A673 (cell line): ENCODE results near the gene MRPS23. TPM values are rescaled to one million over a fixed set of nuclear protein-coding genes. Genes with fewer than 3 reads are reported as not detected.

Experiments used
- BruUV-seq: library from RNA; stranded (reverse); fragments of 400-500 nt; replicated peaks from 2 replicates; lab custom pipeline; 2021; lab: Mats Ljungman, UMichigan
- CTCF ChIA-PET: fragments of 300-600 bp; sonication (Branson Sonifier 250); formaldehyde crosslinking; loops from one replicate; lab custom pipeline; 2022; ENCODE audit warnings: antibody characterized with exemption; lab: Charles Lee
- POLR2A ChIA-PET: fragments of 300-600 bp; sonication (Branson Sonifier 250); formaldehyde crosslinking; loops from one replicate; lab custom pipeline; 2022; ENCODE audit warnings: antibody characterized with exemption; ENCODE audit not compliant: low non-redundant PET; lab: Charles Lee
- DNase-seq: peaks from one replicate; pipeline ENCODE4 v3.0.0-alpha.2; 2015; ENCODE audit warnings: low spot score
- H3K27ac ChIP-seq: fragments of 200-600 bp; sonication (generic); 2 replicates; pipeline ENCODE4 v1.5.1; 2016; ENCODE audit warnings: mixed run types, low read depth, mild to moderate bottlenecking, mixed read lengths, antibody characterized with exemption, low read length; ENCODE audit not compliant: poor library complexity, severe bottlenecking
- H3K27me3 ChIP-seq: fragments of 200-600 bp; sonication (generic); replicated peaks from 2 replicates; pipeline ENCODE4 v1.6.1; 2017; ENCODE audit warnings: mixed run types, low read depth, mild to moderate bottlenecking, mixed read lengths, antibody characterized with exemption, low read length; ENCODE audit not compliant: insufficient read depth, poor library complexity
- H3K36me3 ChIP-seq: fragments of 200-600 bp; sonication (generic); 2 replicates; pipeline ENCODE4 v1.6.1; 2016; ENCODE audit warnings: mixed run types, mild to moderate bottlenecking, mixed read lengths, antibody characterized with exemption, low read length; ENCODE audit not compliant: insufficient read depth, poor library complexity, severe bottlenecking
- H3K4me1 ChIP-seq: fragments of 200-600 bp; sonication (generic); 2 replicates; pipeline ENCODE4 v1.6.1; 2017; ENCODE audit warnings: mixed run types, mild to moderate bottlenecking, mixed read lengths, antibody characterized with exemption, low read length; ENCODE audit not compliant: insufficient read depth, poor library complexity, severe bottlenecking
- H3K4me3 ChIP-seq: fragments of 200-600 bp; sonication (generic); 2 replicates; pipeline ENCODE4 v1.5.1; 2016; ENCODE audit warnings: low read depth, mixed run types, mild to moderate bottlenecking, mixed read lengths, low read length; ENCODE audit not compliant: poor library complexity, severe bottlenecking
- H3K9me3 ChIP-seq: fragments of 200-600 bp; sonication (generic); 2 replicates; pipeline ENCODE4 v1.6.1; 2016; ENCODE audit warnings: mixed run types, low read depth, mild to moderate bottlenecking, mixed read lengths, antibody characterized with exemption, low read length; ENCODE audit not compliant: poor library complexity, severe bottlenecking
- CTCF ChIP-seq: fragments of 300-800, 200-600 bp; sonication (generic); conservative IDR thresholded peaks from 2 replicates; pipeline ENCODE4 v1.5.1; 2017; ENCODE audit warnings: low read depth, mild to moderate bottlenecking, antibody characterized with exemption, low read length, moderate library complexity, mixed read lengths
- EZH2 ChIP-seq: fragments of 200-600 bp; sonication (generic); IDR thresholded peaks from 2 replicates; pipeline ENCODE4 v1.6.1; 2017; ENCODE audit warnings: borderline replicate concordance, low read depth, mild to moderate bottlenecking, mixed read lengths, antibody characterized with exemption, low read length; ENCODE audit not compliant: poor library complexity, severe bottlenecking
- intact Hi-C: fragments of 100-400 bp; cut with micrococcal nuclease; formaldehyde crosslinking; loops from one replicate; pipeline ENCODE4 v1.10.0; 2022; ENCODE audit not compliant: unreplicated experiment
- total RNA-seq: library from RNA; stranded (reverse); gene quantifications from 2 replicates; pipeline ENCODE4 v1.2.3, GENCODE V29; 2021

MRPS23 gene
- total RNA-seq, 1 experiment from 2014 or later, result 94.2 TPM

GRCh38 chr17:57794841-57795240 is 55.0 kb downstream of the MRPS23 start:
- no peak overlapping the region for H3K4me3 ChIP-seq
- CTCF ChIA-PET, result no interaction called here
- no TSS peak for BruUV-seq
- H3K9me3 ChIP-seq, result no peaks in the 10 kb centered on the region
- intact Hi-C loops, result no loop called here
- no peaks in the 10 kb centered on the region for H3K4me1 ChIP-seq
- H3K36me3 ChIP-seq, result no peaks in the 10 kb centered on the region
- POLR2A ChIA-PET, result no interaction called here
- no peaks in the 10 kb centered on the region for H3K27me3 ChIP-seq
- TF ChIP-seq EZH2, result no peak
- no peak for TF ChIP-seq CTCF
- H3K27ac ChIP-seq, result no peak overlapping the region
- no peak for DNase-seq

GRCh38 chr17:57788725-57789124 is 61.1 kb downstream of the MRPS23 start:
- Histone ChIP-seq H3K36me3 (no peaks in the 10 kb centered on the region), H3K4me1 (peaks cover 22% of the 10 kb centered on the region), H3K4me3 (no peak overlapping the region), H3K27me3 (no peaks in the 10 kb centered on the region), H3K9me3 (no peaks in the 10 kb centered on the region), H3K27ac (no peak overlapping the region)
- ChIA-PET POLR2A (no interaction called here), CTCF (no interaction called here)
- TF ChIP-seq CTCF (no peak), EZH2 (no peak)
- no peak for DNase-seq
- intact Hi-C loops, result no loop called here
- BruUV-seq, result no TSS peak

GRCh38 chr17:57785022-57785421 is 64.8 kb downstream of the MRPS23 start:
- H3K27me3 ChIP-seq, result no peaks in the 10 kb centered on the region
- CTCF ChIA-PET, result interaction anchor here (3.3 kb wide), 1 partner anchor 48 kb away, joined by 29 read pairs; no protein-coding TSS in a partner anchor
- H3K4me3 ChIP-seq, result no peak overlapping the region
- H3K9me3 ChIP-seq, result no peaks in the 10 kb centered on the region
- DNase-seq, result peak; percentile 30
- H3K27ac ChIP-seq, result no peak overlapping the region
- peaks cover 56% of the 10 kb centered on the region for H3K4me1 ChIP-seq
- intact Hi-C loops, result no loop called here
- BruUV-seq, result no TSS peak
- H3K36me3 ChIP-seq, result no peaks in the 10 kb centered on the region
- no peak for TF ChIP-seq EZH2
- no peak for TF ChIP-seq CTCF
- POLR2A ChIA-PET, result interaction anchor here (0.6 kb wide), 1 partner anchor 237 kb away, joined by 5 read pairs; no protein-coding TSS in a partner anchor

Other genes with a start within 250 kb of the MRPS23 start
- gene CCDC182, start 104.7 kb downstream of the MRPS23 start, total RNA-seq, result not detected in 2 replicates
- 53.5 and 55.6 TPM in 2 replicates for gene CUEDC1, start 105.4 kb upstream of the MRPS23 start, total RNA-seq
- gene VEZF1, start 138.2 kb upstream of the MRPS23 start, total RNA-seq, result 75.7 and 77.7 TPM in 2 replicates
- gene SRSF1, start 157.2 kb upstream of the MRPS23 start, total RNA-seq, result 491 and 512 TPM in 2 replicates
- 29.1 and 29.8 TPM in 2 replicates for gene DYNLL2, start 233.4 kb upstream of the MRPS23 start, total RNA-seq